ENCODE data around the gene P2RX1.

- TF ChIP-seq RAD21 (conservative IDR thresholded peaks at IDR 0.05 in 1 of 2, IDR thresholded peaks at IDR 0.05 in 1 of 2) (no peak), KDM5A (IDR thresholded peaks at IDR 0.05) (no peak), SREBF2 (IDR thresholded peaks at IDR 0.05) (no peak), TFCP2L1 (CRISPR knock-in tag; IDR thresholded peaks at IDR 0.05) (no peak)
- TF ChIP-seq, protein P1, sequence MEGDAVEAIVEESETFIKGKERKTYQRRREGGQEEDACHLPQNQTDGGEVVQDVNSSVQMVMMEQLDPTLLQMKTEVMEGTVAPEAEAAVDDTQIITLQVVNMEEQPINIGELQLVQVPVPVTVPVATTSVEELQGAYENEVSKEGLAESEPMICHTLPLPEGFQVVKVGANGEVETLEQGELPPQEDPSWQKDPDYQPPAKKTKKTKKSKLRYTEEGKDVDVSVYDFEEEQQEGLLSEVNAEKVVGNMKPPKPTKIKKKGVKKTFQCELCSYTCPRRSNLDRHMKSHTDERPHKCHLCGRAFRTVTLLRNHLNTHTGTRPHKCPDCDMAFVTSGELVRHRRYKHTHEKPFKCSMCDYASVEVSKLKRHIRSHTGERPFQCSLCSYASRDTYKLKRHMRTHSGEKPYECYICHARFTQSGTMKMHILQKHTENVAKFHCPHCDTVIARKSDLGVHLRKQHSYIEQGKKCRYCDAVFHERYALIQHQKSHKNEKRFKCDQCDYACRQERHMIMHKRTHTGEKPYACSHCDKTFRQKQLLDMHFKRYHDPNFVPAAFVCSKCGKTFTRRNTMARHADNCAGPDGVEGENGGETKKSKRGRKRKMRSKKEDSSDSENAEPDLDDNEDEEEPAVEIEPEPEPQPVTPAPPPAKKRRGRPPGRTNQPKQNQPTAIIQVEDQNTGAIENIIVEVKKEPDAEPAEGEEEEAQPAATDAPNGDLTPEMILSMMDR (IDR thresholded peaks at IDR 0.05), result no peak
These were observed 56.3 kb downstream of the P2RX1 start for GRCh38 chr17:3859940-3860339.
